ENCODE data around the gene MINDY4. TPM values are rescaled to one million over a fixed set of nuclear protein-coding genes. Genes with fewer than 3 reads are reported as not detected.

MINDY4 gene
- polyA plus RNA-seq, 1 experiment = 1.8 TPM

DNA sequence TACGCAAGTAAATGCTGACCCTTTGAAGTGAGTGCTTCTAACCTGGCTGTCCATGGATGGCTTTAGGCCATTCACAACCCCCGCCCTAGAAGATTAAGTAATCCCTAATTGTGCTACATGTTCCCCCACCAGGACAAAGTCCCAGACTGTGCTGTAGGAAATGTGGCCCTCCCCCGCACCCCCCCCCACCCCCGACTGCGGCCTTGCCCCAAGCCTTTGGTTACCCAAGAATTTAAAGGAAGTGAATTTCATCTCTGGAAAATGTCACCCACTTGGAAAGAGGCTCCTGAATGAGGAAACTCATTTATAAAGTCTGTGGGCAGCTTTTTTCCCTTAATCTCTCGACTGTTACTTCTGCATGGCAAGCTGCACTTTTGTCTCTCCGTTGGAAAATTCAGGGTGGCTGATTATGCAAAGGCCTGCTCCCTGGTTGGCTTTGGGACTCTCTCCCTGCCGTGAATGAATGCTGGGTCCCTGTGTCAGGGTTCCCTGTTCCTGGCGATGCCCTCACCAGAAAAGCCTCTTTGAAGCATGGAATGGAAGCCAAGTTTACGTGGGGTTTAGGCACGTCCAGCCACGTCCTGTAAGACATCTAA, 109.0 kb downstream of the MINDY4 start:
- H3K27me3 ChIP-seq (ENCODE audit: control insufficient read depth, insufficient read depth, low read length) = no peaks in the 10 kb centered on the region
- H3K4me3 ChIP-seq (ENCODE audit: low read depth, low read length) = no peak overlapping the region
- H3K27ac ChIP-seq (ENCODE audit: low read depth, low read length) = no peak overlapping the region
- DNase-seq (ENCODE audit: low read depth, low spot score) = no peak
- POLR2A ChIA-PET = no interaction called here
- TF ChIP-seq, protein P1, sequence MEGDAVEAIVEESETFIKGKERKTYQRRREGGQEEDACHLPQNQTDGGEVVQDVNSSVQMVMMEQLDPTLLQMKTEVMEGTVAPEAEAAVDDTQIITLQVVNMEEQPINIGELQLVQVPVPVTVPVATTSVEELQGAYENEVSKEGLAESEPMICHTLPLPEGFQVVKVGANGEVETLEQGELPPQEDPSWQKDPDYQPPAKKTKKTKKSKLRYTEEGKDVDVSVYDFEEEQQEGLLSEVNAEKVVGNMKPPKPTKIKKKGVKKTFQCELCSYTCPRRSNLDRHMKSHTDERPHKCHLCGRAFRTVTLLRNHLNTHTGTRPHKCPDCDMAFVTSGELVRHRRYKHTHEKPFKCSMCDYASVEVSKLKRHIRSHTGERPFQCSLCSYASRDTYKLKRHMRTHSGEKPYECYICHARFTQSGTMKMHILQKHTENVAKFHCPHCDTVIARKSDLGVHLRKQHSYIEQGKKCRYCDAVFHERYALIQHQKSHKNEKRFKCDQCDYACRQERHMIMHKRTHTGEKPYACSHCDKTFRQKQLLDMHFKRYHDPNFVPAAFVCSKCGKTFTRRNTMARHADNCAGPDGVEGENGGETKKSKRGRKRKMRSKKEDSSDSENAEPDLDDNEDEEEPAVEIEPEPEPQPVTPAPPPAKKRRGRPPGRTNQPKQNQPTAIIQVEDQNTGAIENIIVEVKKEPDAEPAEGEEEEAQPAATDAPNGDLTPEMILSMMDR (IDR thresholded peaks at IDR 0.05; ENCODE audit: low read depth, low read length) = no peak
- CTCF ChIA-PET = no interaction called here
- no peaks in the 10 kb centered on the region for H3K9me3 ChIP-seq (ENCODE audit: control insufficient read depth, insufficient read depth, low read length)

DNA sequence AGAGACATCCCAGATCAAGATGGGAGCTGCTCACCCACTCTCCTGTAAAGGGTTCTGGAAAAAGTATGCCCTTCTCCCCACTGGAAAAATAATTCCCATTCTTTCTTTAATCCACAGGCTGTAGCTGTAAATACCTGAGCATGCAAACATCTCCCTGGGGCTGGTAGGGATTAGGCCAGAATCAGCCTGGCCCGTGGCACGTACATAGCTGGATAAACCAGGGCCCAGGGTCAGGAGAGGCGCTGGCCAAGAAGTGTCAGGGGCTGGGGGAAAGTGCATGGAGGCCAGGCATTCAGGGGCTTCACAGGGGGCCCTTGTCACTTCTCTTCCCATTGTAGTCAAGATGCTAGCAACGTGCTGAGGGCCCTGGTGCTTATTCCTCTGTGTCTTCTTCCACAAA, 109.7 kb downstream of the MINDY4 start:
- Histone ChIP-seq H3K4me3 (ENCODE audit: low read depth, low read length) (no peak overlapping the region), H3K27me3 (ENCODE audit: control insufficient read depth, insufficient read depth, low read length) (no peaks in the 10 kb centered on the region), H3K27ac (ENCODE audit: low read depth, low read length) (no peak overlapping the region), H3K9me3 (ENCODE audit: control insufficient read depth, insufficient read depth, low read length) (no peaks in the 10 kb centered on the region)
- ChIA-PET CTCF (no interaction called here), POLR2A (no interaction called here)
- no peak for DNase-seq (ENCODE audit: low read depth, low spot score)
- TF ChIP-seq, protein P1 (IDR thresholded peaks at IDR 0.05; ENCODE audit: low read depth, low read length) = no peak

DNA sequence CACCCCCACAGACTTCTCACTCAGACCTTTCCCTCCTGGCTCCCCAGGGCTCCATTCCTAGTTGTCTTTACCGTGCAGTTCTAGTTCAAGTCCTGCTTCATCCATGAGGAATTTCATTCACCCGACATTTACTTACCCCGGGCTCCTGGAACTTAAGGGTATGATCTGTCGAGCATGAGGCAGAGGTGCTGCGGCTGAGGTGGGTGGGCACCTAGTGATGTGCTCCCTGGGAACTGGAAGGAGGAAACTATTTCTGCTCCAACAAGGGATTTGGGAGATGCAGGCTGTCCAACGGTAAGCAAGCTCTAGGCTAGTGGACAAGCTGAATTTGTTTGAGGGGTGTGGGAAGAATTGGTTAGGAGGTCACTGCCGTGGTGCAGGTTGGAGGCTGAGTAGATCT, 110.2 kb downstream of the MINDY4 start:
- Histone ChIP-seq H3K4me3 (ENCODE audit: low read depth, low read length) (no peak overlapping the region), H3K27ac (ENCODE audit: low read depth, low read length) (no peak overlapping the region), H3K27me3 (ENCODE audit: control insufficient read depth, insufficient read depth, low read length) (no peaks in the 10 kb centered on the region), H3K9me3 (ENCODE audit: control insufficient read depth, insufficient read depth, low read length) (no peaks in the 10 kb centered on the region)
- ChIA-PET CTCF (no interaction called here), POLR2A (no interaction called here)
- no peak for DNase-seq (ENCODE audit: low read depth, low spot score)
- TF ChIP-seq, protein P1 (IDR thresholded peaks at IDR 0.05; ENCODE audit: low read depth, low read length) = no peak

DNA sequence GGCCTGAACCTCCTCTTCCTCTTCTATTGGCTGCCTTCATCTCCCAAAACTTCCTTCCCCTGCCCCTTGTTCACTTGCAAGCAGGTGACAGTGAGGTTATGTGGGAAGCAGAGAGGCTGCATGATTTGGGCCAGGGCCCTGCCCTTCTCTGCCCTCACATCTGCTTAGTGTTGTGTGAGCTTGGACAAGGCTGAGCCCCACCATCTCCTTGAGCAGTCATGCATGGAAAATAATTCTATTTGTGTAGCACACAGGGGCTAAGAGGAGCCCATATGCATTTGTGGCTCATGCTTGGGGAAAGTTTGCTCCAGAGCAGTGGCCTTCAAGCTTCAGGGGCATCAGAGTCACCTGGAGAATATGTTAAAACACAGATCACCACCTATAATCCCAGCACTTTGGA, 113.7 kb downstream of the MINDY4 start:
- POLR2A ChIA-PET = no interaction called here
- TF ChIP-seq, protein P1 (IDR thresholded peaks at IDR 0.05; ENCODE audit: low read depth, low read length) = no peak
- CTCF ChIA-PET = no interaction called here
- Histone ChIP-seq H3K27me3 (ENCODE audit: control insufficient read depth, insufficient read depth, low read length) (no peaks in the 10 kb centered on the region), H3K4me3 (ENCODE audit: low read depth, low read length) (no peak overlapping the region), H3K9me3 (ENCODE audit: control insufficient read depth, insufficient read depth, low read length) (no peaks in the 10 kb centered on the region), H3K27ac (ENCODE audit: low read depth, low read length) (no peak overlapping the region)
- DNase-seq (ENCODE audit: low read depth, low spot score) = no peak

DNA sequence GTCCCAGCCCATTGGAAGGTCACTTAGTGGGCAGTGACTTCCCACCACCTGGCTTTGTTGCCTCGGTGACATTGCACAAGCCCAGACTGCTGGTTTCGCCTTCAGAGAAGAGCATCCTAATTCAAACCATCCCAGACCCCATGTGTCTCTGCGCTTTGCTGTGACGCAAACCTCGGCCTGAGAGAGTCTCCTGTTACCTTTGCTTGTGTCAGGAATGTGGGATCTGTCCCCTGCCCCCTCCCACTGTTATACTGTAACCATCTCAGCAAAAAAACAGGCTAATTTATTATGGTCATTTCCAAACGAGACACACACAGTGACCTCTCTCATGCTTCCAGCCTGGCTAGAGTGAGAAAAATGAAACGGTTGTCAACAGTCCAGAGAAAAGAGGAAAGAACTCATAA, 115.4 kb downstream of the MINDY4 start:
- TF ChIP-seq, protein P1 (IDR thresholded peaks at IDR 0.05; ENCODE audit: low read depth, low read length) = no peak
- ChIA-PET POLR2A (no interaction called here), CTCF (no interaction called here)
- H3K27me3 ChIP-seq (ENCODE audit: control insufficient read depth, insufficient read depth, low read length) = peaks cover 4% of the 10 kb centered on the region
- no peak for DNase-seq (ENCODE audit: low read depth, low spot score)
- no peaks in the 10 kb centered on the region; the same call in 1 of the 2 replicates for H3K9me3 ChIP-seq (ENCODE audit: control insufficient read depth, insufficient read depth, low read length)
- H3K27ac ChIP-seq (ENCODE audit: low read depth, low read length) = no peak overlapping the region
- no peak overlapping the region for H3K4me3 ChIP-seq (ENCODE audit: low read depth, low read length)
